Subcutaneous adipose tissue (tissue), 4 donors: ENCODE data around the gene TEX19. TPM values are rescaled to one million over a fixed set of nuclear protein-coding genes. Genes with fewer than 3 reads are reported as not detected.

Experiments
- CTCF ChIP-seq: fragments of 450-650 bp; IDR thresholded peaks from one replicate; pipeline ENCODE4 v1.5.1; 2016; ENCODE audit warnings: low read depth, mild to moderate bottlenecking, control low read depth, antibody characterized with exemption, moderate library complexity
- total RNA-seq, 4 donors: library from RNA; depleted of rRNA; stranded (reverse); fragments of >200 nt; gene quantifications; one replicate each; pipeline ENCODE4 v1.1.0, GENCODE V29; 2016

Gene TEX19
- total RNA-seq, 4 donors from 2014 or later: not detected

- no peak for TF ChIP-seq CTCF
These were observed 25.1 kb downstream of the TEX19 start for GRCh38 chr17:82384051-82384729.

- TF ChIP-seq CTCF: no peak
These were observed 25.9 kb downstream of the TEX19 start for GRCh38 chr17:82384730-82385481.

- no peak for TF ChIP-seq CTCF
These were observed 26.7 kb downstream of the TEX19 start for GRCh38 chr17:82385559-82386254.

GRCh38 chr17:82386255-82386831 is 27.3 kb downstream of the TEX19 start:
- TF ChIP-seq CTCF: no peak

- TF ChIP-seq CTCF: no peak
These were observed 28.0 kb downstream of the TEX19 start for GRCh38 chr17:82386881-82387704.

- no peak for TF ChIP-seq CTCF
These were observed 28.7 kb downstream of the TEX19 start for GRCh38 chr17:82387705-82388106.
